ENCODE results near the gene CNNM2. TPM values are rescaled to one million over a fixed set of nuclear protein-coding genes. Genes with fewer than 3 reads are reported as not detected.

CNNM2 gene
- total RNA-seq, 4 donors from 2014 or later, result 15.2 to 19.2 (median 15.9) TPM

GRCh38 chr10:103109821-103110220, 191.7 kb downstream of the CNNM2 start:
- TF ChIP-seq CTCF (IDR thresholded peaks at IDR 0.05), result no peak
- no peak for TF ChIP-seq POLR2A (IDR thresholded peaks at IDR 0.05)
- intact Hi-C loops (cut with DNase I), result no loop called here
- Histone ChIP-seq H3K4me3 (replicated peaks in 1 of 3) (no peak overlapping the region), H3K9me3 (no peaks in the 10 kb centered on the region), H3K36me3 (no peaks in the 10 kb centered on the region), H3K27me3 (no peaks in the 10 kb centered on the region), H3K27ac (peak overlapping the region in 2 of 3 donors; percentile 82 to 89), H3K4me1 (peaks cover 39 to 54% of the 10 kb centered on the region in 2 donors)
- no peak for DNase-seq
- 90 to 93% methylated on average over 2 of the region's 2 CpGs for WGBS, 2 donors

GRCh38 chr10:103110407-103110806, 192.3 kb downstream of the CNNM2 start:
- H3K4me1 ChIP-seq, result peaks cover 39 to 60% of the 10 kb centered on the region in 2 donors

GRCh38 chr10:103111031-103111917, 193.2 kb downstream of the CNNM2 start:
- 8 to 21% methylated on average over 2 of the region's 2 CpGs for WGBS, 2 donors
- peaks cover 42 to 69% of the 10 kb centered on the region in 2 donors for H3K4me1 ChIP-seq

More at GRCh38 chr10:103110407-103110806, 192.3 kb downstream of the CNNM2 start:
- no peak for TF ChIP-seq CTCF (IDR thresholded peaks at IDR 0.05)
- TF ChIP-seq POLR2A (IDR thresholded peaks at IDR 0.05), result no peak
- Histone ChIP-seq H3K36me3 (no peaks in the 10 kb centered on the region), H3K4me3 (replicated peaks in 1 of 3) (no peak overlapping the region), H3K27ac (peak overlapping the region; percentile 69 to 89 (median 82)), H3K9me3 (no peaks in the 10 kb centered on the region), H3K27me3 (no peaks in the 10 kb centered on the region)
- intact Hi-C loops (cut with DNase I), result no loop called here
- no peak for DNase-seq

GRCh38 chr10:103111918-103112877, 194.1 kb downstream of the CNNM2 start:
- Histone ChIP-seq H3K4me1 (peaks cover 51 to 74% of the 10 kb centered on the region in 2 donors), H3K27me3 (no peaks in the 10 kb centered on the region), H3K27ac (peak overlapping the region; percentile 69 to 89 (median 82)), H3K36me3 (no peaks in the 10 kb centered on the region), H3K9me3 (no peaks in the 10 kb centered on the region), H3K4me3 (replicated peaks in 1 of 3) (no peak overlapping the region)
- TF ChIP-seq POLR2A (IDR thresholded peaks at IDR 0.05), result no peak
- no peak for TF ChIP-seq CTCF (IDR thresholded peaks at IDR 0.05)
- WGBS, 2 donors, result 76 to 80% methylated on average over 4 of the region's 4 CpGs
- DNase-seq, result no peak
- intact Hi-C loops (cut with DNase I), result no loop called here

More at GRCh38 chr10:103111031-103111917, 193.2 kb downstream of the CNNM2 start:
- H3K9me3 ChIP-seq, result no peaks in the 10 kb centered on the region
- intact Hi-C loops (cut with DNase I), result no loop called here
- TF ChIP-seq POLR2A (IDR thresholded peaks at IDR 0.05) (peak in 1 of 2 donors; percentile 26), CTCF (IDR thresholded peaks at IDR 0.05) (peak in 3 of 6 experiments; percentile 19 to 27 (median 23))
- peak overlapping the region; percentile 69 to 89 (median 82) for H3K27ac ChIP-seq
- no peaks in the 10 kb centered on the region for H3K36me3 ChIP-seq
- H3K27me3 ChIP-seq, result no peaks in the 10 kb centered on the region
- H3K4me3 ChIP-seq (replicated peaks in 1 of 3), result no peak overlapping the region
- DNase-seq, result no peak
